PC-9 (cell line): ENCODE measurements around the gene MAS1L.

Experiments
- CTCF ChIP-seq: fragments of 200-600 bp; sonication (generic); conservative IDR thresholded peaks from 2 replicates; pipeline ENCODE4 v1.6.1; 2017; ENCODE audit warnings: mixed run types, antibody characterized with exemption, mild to moderate bottlenecking, moderate library complexity
- EZH2 ChIP-seq: fragments of 200-600 bp; sonication (generic); IDR thresholded peaks from 2 replicates; pipeline ENCODE4 v1.8.0; 2017; ENCODE audit warnings: antibody characterized with exemption, low read depth

- TF ChIP-seq CTCF (no peak), EZH2 (no peak)
Measured at GRCh38 chr6:29507319-29507718, 19.6 kb upstream of the MAS1L start.
